ENCODE measurements around the gene RBM47.

RBM47 gene

GRCh38 chr4:40406340-40406739, 223.3 kb downstream of the RBM47 start:
- in situ Hi-C loops (cut with HindIII; ENCODE audit: low pct_ligation_motif_present, low sequenced_read_pairs), result no loop called here
- Histone ChIP-seq H3K36me3 (replicated peaks) (no peaks in the 10 kb centered on the region), H3K4me3 (ENCODE audit: low read depth, low read length) (no peak overlapping the region), H3K27me3 (replicated peaks) (no peaks in the 10 kb centered on the region), H3K27ac (no peak overlapping the region)
- no peak for TF ChIP-seq CTCF (IDR thresholded peaks at IDR 0.05; ENCODE audit: low read depth, low read length, missing control alignments)
- no peak for DNase-seq

GRCh38 chr4:40405193-40405592, 224.5 kb downstream of the RBM47 start:
- in situ Hi-C loops (cut with HindIII; ENCODE audit: low pct_ligation_motif_present, low sequenced_read_pairs), result no loop called here
- Histone ChIP-seq H3K36me3 (replicated peaks) (no peaks in the 10 kb centered on the region), H3K27me3 (replicated peaks) (no peaks in the 10 kb centered on the region), H3K4me3 (ENCODE audit: low read depth, low read length) (no peak overlapping the region), H3K27ac (no peak overlapping the region)
- no peak for TF ChIP-seq CTCF (IDR thresholded peaks at IDR 0.05; ENCODE audit: low read depth, low read length, missing control alignments)
- no peak for DNase-seq

- Histone ChIP-seq H3K27ac (no peak overlapping the region), H3K36me3 (replicated peaks) (no peaks in the 10 kb centered on the region), H3K4me3 (ENCODE audit: low read depth, low read length) (no peak overlapping the region), H3K27me3 (replicated peaks) (no peaks in the 10 kb centered on the region)
- in situ Hi-C loops (cut with HindIII; ENCODE audit: low pct_ligation_motif_present, low sequenced_read_pairs), result no loop called here
- no peak for DNase-seq
- TF ChIP-seq CTCF (IDR thresholded peaks at IDR 0.05; ENCODE audit: low read depth, low read length, missing control alignments), result no peak
Measured at GRCh38 chr4:40403081-40403480, 226.6 kb downstream of the RBM47 start.

- Histone ChIP-seq H3K27ac (no peak overlapping the region), H3K4me3 (ENCODE audit: low read depth, low read length) (no peak overlapping the region), H3K36me3 (replicated peaks) (no peaks in the 10 kb centered on the region), H3K27me3 (replicated peaks) (no peaks in the 10 kb centered on the region)
- TF ChIP-seq CTCF (IDR thresholded peaks at IDR 0.05; ENCODE audit: low read depth, low read length, missing control alignments), result no peak
- in situ Hi-C loops (cut with HindIII; ENCODE audit: low pct_ligation_motif_present, low sequenced_read_pairs), result no loop called here
- DNase-seq, result no peak
Measured at GRCh38 chr4:40402556-40402955, 227.1 kb downstream of the RBM47 start.

GRCh38 chr4:40401631-40402030, 228.0 kb downstream of the RBM47 start:
- in situ Hi-C loops (cut with HindIII; ENCODE audit: low pct_ligation_motif_present, low sequenced_read_pairs), result no loop called here
- TF ChIP-seq CTCF (IDR thresholded peaks at IDR 0.05; ENCODE audit: low read depth, low read length, missing control alignments), result no peak
- no peaks in the 10 kb centered on the region for H3K36me3 ChIP-seq (replicated peaks)

DNA sequence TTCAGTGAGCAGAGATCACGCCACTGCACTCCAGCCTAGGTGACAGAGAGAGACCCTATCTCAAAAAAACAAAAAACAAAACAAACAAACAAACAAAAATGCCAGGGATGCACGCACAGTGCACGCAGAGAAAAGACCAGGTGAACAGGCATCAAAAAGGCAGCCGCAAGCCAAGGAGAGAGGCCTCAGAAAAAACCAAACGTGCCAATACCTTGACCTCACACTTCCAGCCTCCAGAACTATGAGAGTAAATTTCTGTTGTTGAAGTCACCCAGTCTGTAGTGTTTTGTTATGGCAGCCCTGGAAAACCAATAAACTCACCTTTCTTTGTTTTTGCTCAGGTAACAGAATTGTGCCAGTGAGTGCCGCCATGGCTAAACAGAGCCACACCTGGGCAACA, 228.6 kb downstream of the RBM47 start:
- no peaks in the 10 kb centered on the region for H3K36me3 ChIP-seq (replicated peaks)
- TF ChIP-seq CTCF (IDR thresholded peaks at IDR 0.05; ENCODE audit: low read depth, low read length, missing control alignments), result no peak
- no peak for DNase-seq
- H3K4me3 ChIP-seq (ENCODE audit: low read depth, low read length), result no peak overlapping the region
- no peak overlapping the region for H3K27ac ChIP-seq
- H3K27me3 ChIP-seq (replicated peaks), result no peaks in the 10 kb centered on the region
- in situ Hi-C loops (cut with HindIII; ENCODE audit: low pct_ligation_motif_present, low sequenced_read_pairs), result no loop called here

More at GRCh38 chr4:40401631-40402030, 228.0 kb downstream of the RBM47 start:
- no peak for DNase-seq
- no peak overlapping the region for H3K27ac ChIP-seq
- H3K27me3 ChIP-seq (replicated peaks), result no peaks in the 10 kb centered on the region
- no peak overlapping the region for H3K4me3 ChIP-seq (ENCODE audit: low read depth, low read length)
